ENCODE measurements around the gene FES.

The FES gene

DNA sequence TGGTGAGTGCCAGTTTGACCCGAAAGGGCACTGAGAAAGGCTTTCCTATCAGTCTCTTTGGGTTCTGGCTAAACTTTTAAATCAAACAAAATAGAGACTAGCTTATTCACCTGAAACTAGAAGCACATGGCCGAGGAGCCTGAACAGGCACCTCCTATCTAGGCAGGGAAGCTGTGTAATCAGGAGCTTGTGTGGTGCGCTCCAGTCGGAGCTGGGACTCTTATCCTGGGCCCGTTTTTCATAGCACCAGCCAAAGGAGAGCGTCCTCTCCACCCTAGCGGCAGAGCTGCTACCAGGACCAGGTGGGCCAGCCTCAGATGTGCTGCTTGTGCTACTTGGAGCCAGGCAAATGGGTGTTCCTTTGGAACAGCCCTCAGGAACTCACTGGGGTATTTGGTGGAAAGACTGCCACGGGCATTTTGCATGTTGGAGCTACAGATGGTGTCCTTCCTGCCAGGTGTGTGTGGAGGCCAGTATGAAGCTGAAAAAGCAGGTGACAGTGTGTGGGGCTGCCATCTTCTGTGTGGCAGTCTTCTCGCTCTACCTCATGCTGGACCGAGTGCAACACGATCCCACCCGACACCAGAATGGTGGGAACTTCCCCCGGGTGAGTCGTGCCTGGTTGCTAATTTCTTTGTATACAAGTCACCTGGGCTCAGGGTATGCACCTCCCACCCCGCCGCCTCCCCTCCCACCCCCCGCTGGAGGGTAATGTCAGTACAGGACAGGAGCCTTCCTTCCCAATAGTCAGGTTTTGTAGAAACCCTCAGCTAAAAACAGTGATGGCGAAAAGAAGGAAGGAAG lies 19.6 kb downstream of the FES start:
- no peak for TF ChIP-seq TAF1 (IDR thresholded peaks at IDR 0.05; ENCODE audit: borderline replicate concordance, insufficient read depth, low read length)
- TF ChIP-seq POLR2AphosphoS5 (IDR thresholded peaks at IDR 0.05; ENCODE audit: low read depth, low read length): no peak
- no peak for TF ChIP-seq SIN3A (IDR thresholded peaks at IDR 0.05; ENCODE audit: borderline replicate concordance, insufficient read depth, low read length)
- no peak for TF ChIP-seq FOXP2 (optimal IDR thresholded peaks at IDR 0.05; ENCODE audit: borderline replicate concordance, extremely low read depth, extremely low read length, insufficient read depth)
- TF ChIP-seq, protein P1, sequence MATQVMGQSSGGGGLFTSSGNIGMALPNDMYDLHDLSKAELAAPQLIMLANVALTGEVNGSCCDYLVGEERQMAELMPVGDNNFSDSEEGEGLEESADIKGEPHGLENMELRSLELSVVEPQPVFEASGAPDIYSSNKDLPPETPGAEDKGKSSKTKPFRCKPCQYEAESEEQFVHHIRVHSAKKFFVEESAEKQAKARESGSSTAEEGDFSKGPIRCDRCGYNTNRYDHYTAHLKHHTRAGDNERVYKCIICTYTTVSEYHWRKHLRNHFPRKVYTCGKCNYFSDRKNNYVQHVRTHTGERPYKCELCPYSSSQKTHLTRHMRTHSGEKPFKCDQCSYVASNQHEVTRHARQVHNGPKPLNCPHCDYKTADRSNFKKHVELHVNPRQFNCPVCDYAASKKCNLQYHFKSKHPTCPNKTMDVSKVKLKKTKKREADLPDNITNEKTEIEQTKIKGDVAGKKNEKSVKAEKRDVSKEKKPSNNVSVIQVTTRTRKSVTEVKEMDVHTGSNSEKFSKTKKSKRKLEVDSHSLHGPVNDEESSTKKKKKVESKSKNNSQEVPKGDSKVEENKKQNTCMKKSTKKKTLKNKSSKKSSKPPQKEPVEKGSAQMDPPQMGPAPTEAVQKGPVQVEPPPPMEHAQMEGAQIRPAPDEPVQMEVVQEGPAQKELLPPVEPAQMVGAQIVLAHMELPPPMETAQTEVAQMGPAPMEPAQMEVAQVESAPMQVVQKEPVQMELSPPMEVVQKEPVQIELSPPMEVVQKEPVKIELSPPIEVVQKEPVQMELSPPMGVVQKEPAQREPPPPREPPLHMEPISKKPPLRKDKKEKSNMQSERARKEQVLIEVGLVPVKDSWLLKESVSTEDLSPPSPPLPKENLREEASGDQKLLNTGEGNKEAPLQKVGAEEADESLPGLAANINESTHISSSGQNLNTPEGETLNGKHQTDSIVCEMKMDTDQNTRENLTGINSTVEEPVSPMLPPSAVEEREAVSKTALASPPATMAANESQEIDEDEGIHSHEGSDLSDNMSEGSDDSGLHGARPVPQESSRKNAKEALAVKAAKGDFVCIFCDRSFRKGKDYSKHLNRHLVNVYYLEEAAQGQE (IDR thresholded peaks at IDR 0.05; ENCODE audit: insufficient read depth in 1 of 2, low read depth in 2 of 2, low read length in 2 of 2): no peak

DNA sequence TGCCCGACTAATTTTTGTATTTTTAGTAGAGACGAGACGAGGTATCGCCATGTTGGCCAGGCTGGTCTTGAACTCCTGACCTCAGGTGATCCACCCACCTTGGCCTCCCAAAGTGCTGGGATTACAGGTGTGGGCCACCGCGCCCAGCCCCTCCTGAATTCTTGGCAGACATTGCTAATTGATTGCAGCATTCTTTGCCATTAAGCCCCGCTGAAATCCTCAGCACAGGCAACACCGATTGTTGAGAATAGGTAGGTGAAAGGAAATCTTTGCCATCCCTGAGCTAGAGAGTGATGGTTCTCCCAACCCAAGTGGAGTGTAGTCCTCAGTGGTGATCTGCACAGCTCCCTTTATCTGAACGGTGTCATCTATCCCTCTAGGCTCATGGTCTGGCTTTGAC lies 20.4 kb downstream of the FES start:
- TF ChIP-seq, protein P1 (IDR thresholded peaks at IDR 0.05; ENCODE audit: insufficient read depth in 1 of 2, low read depth in 2 of 2, low read length in 2 of 2): no peak
- TF ChIP-seq TAF1 (IDR thresholded peaks at IDR 0.05; ENCODE audit: borderline replicate concordance, insufficient read depth, low read length) (no peak), FOXP2 (optimal IDR thresholded peaks at IDR 0.05; ENCODE audit: borderline replicate concordance, extremely low read depth, extremely low read length, insufficient read depth) (no peak), SIN3A (IDR thresholded peaks at IDR 0.05; ENCODE audit: borderline replicate concordance, insufficient read depth, low read length) (no peak), POLR2AphosphoS5 (IDR thresholded peaks at IDR 0.05; ENCODE audit: low read depth, low read length) (no peak)

DNA sequence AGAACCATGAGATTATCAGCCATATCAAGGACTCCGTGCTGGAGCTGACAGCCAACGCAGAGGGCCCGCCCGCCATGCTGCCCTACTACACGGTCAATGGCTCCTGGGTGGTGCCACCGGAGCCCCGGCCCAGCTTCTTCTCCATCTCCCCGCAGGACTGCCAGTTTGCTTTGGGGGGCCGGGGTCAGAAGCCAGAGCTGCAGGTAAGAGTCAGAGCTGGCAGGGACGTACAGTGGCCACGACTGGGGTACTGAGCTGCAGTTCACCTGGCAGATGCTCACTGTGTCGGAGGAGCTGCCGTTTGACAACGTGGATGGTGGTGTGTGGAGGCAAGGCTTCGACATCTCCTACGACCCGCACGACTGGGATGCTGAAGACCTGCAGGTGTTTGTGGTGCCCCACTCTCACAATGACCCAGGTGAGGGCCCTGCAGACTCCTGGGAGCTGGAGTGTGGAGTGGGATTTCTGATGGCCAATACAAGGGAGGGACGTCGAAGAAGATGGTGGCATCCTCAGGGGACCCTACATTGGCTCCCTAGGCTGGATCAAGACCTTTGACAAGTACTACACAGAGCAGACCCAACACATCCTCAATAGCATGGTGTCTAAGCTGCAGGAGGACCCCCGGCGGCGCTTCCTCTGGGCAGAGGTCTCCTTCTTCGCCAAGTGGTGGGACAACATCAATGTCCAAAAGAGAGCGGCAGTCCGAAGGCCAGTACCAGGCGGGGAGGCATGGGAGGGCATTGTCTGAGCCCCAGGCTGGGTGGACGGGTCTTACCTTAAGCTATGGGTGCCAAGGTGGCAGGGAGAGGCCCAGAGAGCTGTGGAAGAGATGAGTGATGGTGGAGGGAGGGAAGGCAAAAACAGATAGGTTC lies 21.2 kb downstream of the FES start:
- TF ChIP-seq, protein P1 (IDR thresholded peaks at IDR 0.05; ENCODE audit: insufficient read depth in 1 of 2, low read depth in 2 of 2, low read length in 2 of 2): no peak
- TF ChIP-seq SIN3A (IDR thresholded peaks at IDR 0.05; ENCODE audit: borderline replicate concordance, insufficient read depth, low read length) (no peak), TAF1 (IDR thresholded peaks at IDR 0.05; ENCODE audit: borderline replicate concordance, insufficient read depth, low read length) (no peak), POLR2AphosphoS5 (IDR thresholded peaks at IDR 0.05; ENCODE audit: low read depth, low read length) (no peak), FOXP2 (optimal IDR thresholded peaks at IDR 0.05; ENCODE audit: borderline replicate concordance, extremely low read depth, extremely low read length, insufficient read depth) (no peak)

DNA sequence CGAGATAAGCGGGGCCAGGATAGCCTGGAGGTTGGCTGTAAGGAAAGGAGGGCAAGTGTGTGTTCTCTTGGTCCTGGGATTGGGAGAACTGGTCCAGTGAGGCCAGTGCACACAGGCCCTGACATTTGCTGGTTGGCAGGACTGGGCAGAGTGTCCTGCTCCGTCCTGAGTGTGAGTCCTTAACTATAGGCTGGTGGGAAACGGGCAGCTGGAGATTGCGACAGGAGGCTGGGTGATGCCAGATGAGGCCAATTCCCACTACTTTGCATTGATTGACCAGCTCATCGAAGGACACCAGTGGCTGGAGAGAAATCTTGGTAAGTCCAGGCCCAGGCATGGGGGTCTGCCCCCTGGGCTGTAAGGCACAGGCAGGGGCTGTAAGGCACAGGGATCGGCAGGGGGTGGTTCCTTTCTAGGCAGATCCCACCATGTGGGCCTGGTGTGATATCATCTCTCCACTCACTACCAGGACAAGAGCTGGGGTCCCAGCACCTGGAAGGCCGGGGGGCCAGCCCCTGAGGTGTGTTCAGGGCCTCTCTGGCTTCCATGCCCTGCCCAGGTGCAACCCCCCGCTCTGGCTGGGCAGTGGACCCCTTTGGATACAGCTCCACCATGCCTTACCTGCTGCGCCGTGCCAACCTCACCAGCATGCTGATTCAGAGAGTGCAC lies 22.0 kb downstream of the FES start:
- TF ChIP-seq TAF1 (IDR thresholded peaks at IDR 0.05; ENCODE audit: borderline replicate concordance, insufficient read depth, low read length): no peak
- no peak for TF ChIP-seq FOXP2 (optimal IDR thresholded peaks at IDR 0.05; ENCODE audit: borderline replicate concordance, extremely low read depth, extremely low read length, insufficient read depth)
- no peak for TF ChIP-seq SIN3A (IDR thresholded peaks at IDR 0.05; ENCODE audit: borderline replicate concordance, insufficient read depth, low read length)

DNA sequence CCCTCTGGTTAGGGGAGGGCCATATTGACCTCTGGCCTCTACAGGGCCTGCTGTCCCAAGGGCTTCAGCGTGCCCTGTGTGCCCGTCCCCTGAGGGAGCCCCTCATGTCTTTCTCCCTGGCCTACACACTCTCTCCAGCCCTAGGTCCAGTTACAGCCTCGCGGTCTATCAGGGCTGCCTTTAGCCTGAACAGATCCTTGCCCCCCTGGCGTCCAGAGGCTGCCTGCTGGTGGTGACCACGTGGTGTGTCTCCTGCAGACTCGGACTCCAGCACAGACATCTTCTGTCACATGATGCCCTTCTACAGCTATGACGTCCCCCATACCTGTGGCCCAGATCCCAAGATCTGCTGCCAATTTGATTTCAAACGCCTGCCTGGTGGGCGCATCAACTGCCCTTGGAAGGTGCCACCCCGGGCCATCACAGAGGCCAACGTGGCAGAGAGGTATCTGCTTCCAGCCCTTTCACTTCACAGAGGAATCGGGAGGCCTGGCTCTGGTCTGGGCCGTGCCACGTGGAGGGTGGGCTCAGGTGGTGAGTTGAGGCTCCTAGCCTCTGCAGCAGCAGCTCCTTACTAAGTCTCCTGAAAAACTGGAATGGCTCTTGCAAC lies 22.9 kb downstream of the FES start:
- TF ChIP-seq TAF1 (IDR thresholded peaks at IDR 0.05; ENCODE audit: borderline replicate concordance, insufficient read depth, low read length): no peak
- TF ChIP-seq, protein P1 (IDR thresholded peaks at IDR 0.05; ENCODE audit: insufficient read depth in 1 of 2, low read depth in 2 of 2, low read length in 2 of 2): no peak
- TF ChIP-seq POLR2AphosphoS5 (IDR thresholded peaks at IDR 0.05; ENCODE audit: low read depth, low read length): no peak
- no peak for TF ChIP-seq SIN3A (IDR thresholded peaks at IDR 0.05; ENCODE audit: borderline replicate concordance, insufficient read depth, low read length)
- no peak for TF ChIP-seq FOXP2 (optimal IDR thresholded peaks at IDR 0.05; ENCODE audit: borderline replicate concordance, extremely low read depth, extremely low read length, insufficient read depth)
